Measurements from ENCODE around the gene DPH2.

DPH2 gene

GRCh38 chr1:43945674-43946235 lies 24.1 kb upstream of the DPH2 start:
- no peak for DNase-seq (ENCODE audit: low spot score)

- peak; percentile 98 for DNase-seq (ENCODE audit: low spot score)
Measured at GRCh38 chr1:43946236-43947060, 23.4 kb upstream of the DPH2 start, which contains the start of gene IPO13. TSS of gene IPO13 (plus strand) at chr1:43946950. CDS start at chr1:43947601, 651 bp downstream.

- DNase-seq (ENCODE audit: low spot score) = no peak
Measured at GRCh38 chr1:43947061-43947873, 22.5 kb upstream of the DPH2 start.

- DNase-seq (ENCODE audit: low spot score) = no peak
Measured at GRCh38 chr1:43947874-43948437, 21.9 kb upstream of the DPH2 start.

GRCh38 chr1:43949678-43950077 lies 20.1 kb upstream of the DPH2 start:
- DNase-seq (ENCODE audit: low spot score) = no peak

GRCh38 chr1:43951021-43951985 lies 18.5 kb upstream of the DPH2 start:
- no peak for DNase-seq (ENCODE audit: low spot score)

GRCh38 chr1:43952731-43953346 lies 17.0 kb upstream of the DPH2 start:
- peak; percentile 49 for DNase-seq (ENCODE audit: low spot score)

- no peak for DNase-seq (ENCODE audit: low spot score)
Measured at GRCh38 chr1:43953361-43953760, 16.4 kb upstream of the DPH2 start.

- peak; percentile 94 for DNase-seq (ENCODE audit: low spot score)
Measured at GRCh38 chr1:43954036-43954435, 15.8 kb upstream of the DPH2 start.

GRCh38 chr1:43956234-43956633 lies 13.6 kb upstream of the DPH2 start:
- DNase-seq (ENCODE audit: low spot score) = no peak

GRCh38 chr1:43957407-43958040 lies 12.3 kb upstream of the DPH2 start:
- DNase-seq (ENCODE audit: low spot score) = no peak

GRCh38 chr1:43958351-43959255 lies 11.2 kb upstream of the DPH2 start:
- DNase-seq (ENCODE audit: low spot score) = no peak

- no peak for DNase-seq (ENCODE audit: low spot score)
Measured at GRCh38 chr1:43960798-43961197, 9.0 kb upstream of the DPH2 start.

- DNase-seq (ENCODE audit: low spot score) = no peak
Measured at GRCh38 chr1:43961692-43962091, 8.1 kb upstream of the DPH2 start.

- peak; percentile 79 for DNase-seq (ENCODE audit: low spot score)
Measured at GRCh38 chr1:43962324-43962723, 7.5 kb upstream of the DPH2 start.

GRCh38 chr1:43963006-43963405 lies 6.8 kb upstream of the DPH2 start:
- DNase-seq (ENCODE audit: low spot score) = no peak

GRCh38 chr1:43963890-43964289 lies 5.9 kb upstream of the DPH2 start:
- no peak for DNase-seq (ENCODE audit: low spot score)

- DNase-seq (ENCODE audit: low spot score) = no peak
Measured at GRCh38 chr1:43965316-43965715, 4.5 kb upstream of the DPH2 start.

GRCh38 chr1:43968348-43968948 lies 1.4 kb upstream of the DPH2 start:
- no peak for DNase-seq (ENCODE audit: low spot score)
